Epidermal melanocyte (primary cell): ENCODE data around the gene CEP131.

Source experiments
- DNase-seq: peaks from one replicate; pipeline ENCODE4 v3.0.0; 2011; ENCODE audit warnings: low spot score; ENCODE audit not compliant: insufficient read length

CEP131 gene

GRCh38 chr17:81200201-81200600 lies 22.6 kb downstream of the CEP131 start:
- DNase-seq, result no peak

- no peak for DNase-seq
Measured at GRCh38 chr17:81199482-81199830, 23.3 kb downstream of the CEP131 start.

- DNase-seq, result no peak
Measured at GRCh38 chr17:81198826-81199481, 23.8 kb downstream of the CEP131 start.

DNA sequence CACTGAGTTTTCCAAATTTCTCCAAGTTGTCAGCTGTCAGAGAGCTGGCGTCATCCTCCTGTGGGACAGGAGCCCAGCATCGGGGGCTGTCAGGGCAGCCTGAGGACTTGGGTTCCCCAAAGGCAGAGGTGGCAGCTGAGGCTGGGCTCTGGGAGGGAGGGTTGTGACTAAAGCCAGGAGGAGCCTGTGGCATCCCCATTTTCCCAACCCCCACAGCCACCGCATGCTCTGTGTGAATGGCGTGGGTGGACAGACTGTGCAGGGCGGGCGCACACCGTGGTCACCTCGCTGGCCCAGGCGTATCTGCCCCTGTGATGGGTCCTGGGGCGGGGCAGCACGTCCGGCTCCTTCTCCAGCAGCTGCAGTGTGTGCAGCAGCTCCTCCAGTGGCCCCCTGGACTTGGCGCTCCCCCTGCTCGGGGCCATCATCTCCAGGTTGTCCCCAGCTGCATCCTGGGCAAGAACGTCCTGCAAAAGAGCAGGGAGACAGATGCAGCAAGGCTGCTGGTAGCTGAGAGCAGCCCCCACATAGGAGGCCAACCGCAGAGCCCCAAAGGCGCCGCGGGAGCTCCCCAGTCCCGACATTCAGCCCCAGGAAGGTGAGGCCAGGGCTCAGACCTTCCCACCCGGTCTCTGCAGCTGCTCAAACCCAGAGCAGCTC lies 24.8 kb downstream of the CEP131 start:
- DNase-seq, result no peak

DNA sequence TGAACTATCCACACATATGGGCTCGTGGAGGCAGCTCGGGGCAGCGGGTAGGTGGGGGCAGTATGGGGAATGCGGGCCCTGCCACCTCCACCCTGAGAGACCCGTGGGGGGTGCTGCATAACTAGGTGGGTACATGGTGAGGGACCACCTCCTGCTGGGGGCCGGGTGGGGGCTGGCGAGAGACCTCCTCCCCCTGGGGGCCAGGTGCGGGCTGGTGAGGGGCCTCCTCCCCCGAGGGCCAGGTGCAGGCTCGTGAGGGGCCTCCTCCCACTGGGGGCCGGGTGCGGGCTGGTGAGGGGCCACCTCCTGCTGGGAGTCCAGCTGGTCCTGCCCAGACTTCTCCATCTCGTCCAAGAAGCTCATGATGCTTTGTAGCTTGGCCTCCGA lies 25.4 kb downstream of the CEP131 start:
- DNase-seq, result no peak

GRCh38 chr17:81196505-81197408 lies 26.0 kb downstream of the CEP131 start:
- DNase-seq, result no peak

- no peak for DNase-seq
Measured at GRCh38 chr17:81195941-81196495, 26.7 kb downstream of the CEP131 start.

GRCh38 chr17:81194941-81195901 lies 27.5 kb downstream of the CEP131 start:
- DNase-seq, result no peak

DNA sequence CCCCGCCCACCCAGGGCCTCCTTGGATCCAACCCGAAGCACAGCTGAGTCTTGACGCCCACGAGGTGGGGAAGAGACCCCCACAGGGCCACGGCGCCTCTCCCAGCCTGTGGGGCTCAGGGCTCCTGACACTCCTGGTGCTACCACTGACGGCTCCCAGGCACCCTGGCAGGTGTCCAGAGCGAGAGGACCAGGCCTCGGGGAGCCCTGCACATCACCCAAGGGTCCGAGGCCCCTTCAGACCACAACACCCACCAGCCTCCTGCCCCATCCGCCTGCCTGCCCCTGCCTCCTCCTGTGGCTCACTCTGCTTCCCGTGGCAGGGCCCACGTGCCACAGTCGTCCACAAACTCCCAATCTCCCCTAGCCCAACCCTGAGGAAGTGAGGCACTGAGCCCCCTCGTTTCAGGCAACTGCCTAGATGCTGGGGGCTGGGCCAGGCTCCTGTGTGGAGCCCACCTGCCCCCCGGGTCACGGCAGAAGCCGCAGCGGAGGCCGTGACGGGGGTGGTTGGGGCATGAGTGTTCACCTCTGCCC lies 28.5 kb downstream of the CEP131 start:
- no peak for DNase-seq

- no peak for DNase-seq
Measured at GRCh38 chr17:81193470-81194224, 29.1 kb downstream of the CEP131 start.

DNA sequence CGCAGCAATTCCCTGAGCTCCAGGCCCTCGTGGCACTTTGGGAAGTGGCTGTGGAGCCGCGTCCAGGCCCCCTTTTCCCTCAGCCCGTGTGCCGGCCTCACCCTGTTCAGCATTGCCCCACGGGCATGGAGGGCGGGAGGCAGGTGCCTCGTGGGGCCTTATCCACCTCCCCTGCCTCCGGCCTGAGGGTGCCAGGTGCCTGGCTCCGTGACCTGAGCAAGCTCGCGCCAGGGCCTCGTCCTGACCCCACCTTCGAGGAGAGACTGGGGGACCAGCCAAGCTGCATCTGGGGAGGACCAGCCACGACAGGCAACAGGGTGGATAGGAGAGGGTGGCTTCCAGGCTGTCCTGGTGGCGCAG lies 29.7 kb downstream of the CEP131 start:
- no peak for DNase-seq

GRCh38 chr17:81192386-81193050 lies 30.2 kb downstream of the CEP131 start:
- DNase-seq, result no peak

DNA sequence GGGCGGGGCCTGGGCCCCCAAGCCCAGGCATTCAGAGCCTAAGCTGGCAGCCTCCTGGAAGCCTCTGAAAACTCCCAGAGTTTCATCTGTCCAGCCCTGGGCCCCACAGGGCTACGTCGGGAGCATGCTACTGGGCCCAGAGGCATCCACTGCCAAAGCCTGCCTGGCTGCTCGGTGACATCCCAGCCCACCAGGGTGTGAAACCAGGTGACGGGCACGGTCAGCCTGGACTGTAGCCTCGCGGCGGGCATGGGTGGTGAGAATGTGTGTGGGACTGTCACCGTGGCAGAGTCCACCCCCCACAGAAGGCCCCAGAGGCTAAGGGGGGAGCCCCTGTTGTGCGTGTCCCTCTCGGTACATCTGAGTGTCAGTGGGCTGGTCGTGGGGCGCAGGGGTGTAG lies 31.1 kb downstream of the CEP131 start:
- no peak for DNase-seq

GRCh38 chr17:81191116-81191515 lies 31.6 kb downstream of the CEP131 start:
- no peak for DNase-seq

- no peak for DNase-seq
Measured at GRCh38 chr17:81190591-81190990, 32.2 kb downstream of the CEP131 start.

DNA sequence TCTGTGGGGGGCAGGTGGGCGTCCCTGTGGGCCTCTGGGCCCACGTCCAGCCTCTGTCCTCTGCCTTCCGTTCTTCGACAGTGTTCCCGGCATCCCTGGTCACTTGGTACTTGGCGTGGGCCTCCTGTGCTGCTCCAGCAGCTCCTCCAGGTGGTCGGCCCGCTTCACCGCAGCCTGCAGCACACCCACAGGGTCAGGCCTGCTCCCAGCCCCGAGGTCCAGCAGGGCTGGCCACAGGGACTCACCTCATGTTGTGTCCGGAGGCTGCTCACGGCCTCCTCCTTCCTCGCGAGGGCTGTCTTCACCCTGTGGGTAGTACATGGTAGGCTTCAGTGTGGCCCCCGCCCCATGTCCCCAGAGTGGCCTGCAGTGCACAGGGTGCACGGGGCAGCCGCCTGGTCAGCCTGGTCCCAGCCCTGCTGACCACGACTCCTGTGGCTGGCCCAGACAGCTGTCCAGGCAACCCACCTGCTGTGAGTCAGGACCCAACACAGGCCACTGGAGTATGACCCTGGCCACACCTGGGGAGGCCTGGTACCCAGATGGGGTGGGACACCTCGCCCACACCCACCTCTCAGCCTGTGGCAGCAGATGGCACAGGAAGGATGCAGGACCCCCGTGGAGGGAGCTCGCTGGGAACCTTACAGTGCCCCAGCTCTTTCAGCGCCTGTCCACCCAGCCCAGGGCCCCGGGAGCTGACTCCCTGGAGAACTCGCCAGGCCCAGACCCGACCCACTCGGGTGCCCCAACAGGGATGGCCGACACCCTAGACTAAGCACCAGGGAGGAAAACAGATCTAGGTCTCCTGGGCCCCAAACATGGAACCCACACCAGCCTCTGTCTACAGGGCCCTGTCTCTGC lies 32.9 kb downstream of the CEP131 start:
- DNase-seq, result no peak

- DNase-seq, result no peak
Measured at GRCh38 chr17:81189016-81189415, 33.7 kb downstream of the CEP131 start.

GRCh38 chr17:81188491-81188840 lies 34.3 kb downstream of the CEP131 start:
- DNase-seq, result no peak
